Mesothelial cell of epicardium (in vitro differentiated cells): ENCODE data around the gene COL4A2. TPM values are rescaled to one million over a fixed set of nuclear protein-coding genes. Genes with fewer than 3 reads are reported as not detected.

ENCODE experiments used
- DNase-seq, 2 experiments: peaks; one replicate each; pipeline ENCODE4 v3.0.0; 2021; ENCODE audit warnings: low spot score in 2 of 2; ENCODE audit not compliant: unreplicated experiment in 2 of 2
- H3K27ac Mint-ChIP-seq: 2 replicates; pipeline ENCODE4 v1.8.0; 2021; ENCODE audit warnings: mixed read lengths
- H3K27me3 Mint-ChIP-seq: 2 replicates; pipeline ENCODE4 v1.8.0; 2021; ENCODE audit warnings: low read depth, mixed read lengths
- H3K36me3 Mint-ChIP-seq: 2 replicates; pipeline ENCODE4 v1.8.0; 2021; ENCODE audit warnings: mixed read lengths
- H3K4me1 Mint-ChIP-seq: 2 replicates; pipeline ENCODE4 v1.8.0; 2021; ENCODE audit warnings: mixed read lengths
- H3K4me3 Mint-ChIP-seq: 2 replicates; pipeline ENCODE4 v1.8.0; 2021; ENCODE audit warnings: mild to moderate bottlenecking, moderate library complexity, mixed read lengths
- H3K9me3 Mint-ChIP-seq: 2 replicates; pipeline ENCODE4 v1.8.0; 2021; ENCODE audit warnings: mixed read lengths
- total RNA-seq: library from RNA; stranded (reverse); gene quantifications from 3 replicates; pipeline ENCODE4 v1.2.1, GENCODE V29; 2021
- TF ChIP-seq, protein P1 (sequence below): fragments of 200-600 bp; sonication (generic); IDR thresholded peaks from one replicate; pipeline ENCODE4 v1.5.0; 2021; ENCODE audit warnings: antibody characterized with exemption; ENCODE audit not compliant: unreplicated experiment

COL4A2 gene
- total RNA-seq, 1 donor from 2014 or later, result 469 TPM

DNA sequence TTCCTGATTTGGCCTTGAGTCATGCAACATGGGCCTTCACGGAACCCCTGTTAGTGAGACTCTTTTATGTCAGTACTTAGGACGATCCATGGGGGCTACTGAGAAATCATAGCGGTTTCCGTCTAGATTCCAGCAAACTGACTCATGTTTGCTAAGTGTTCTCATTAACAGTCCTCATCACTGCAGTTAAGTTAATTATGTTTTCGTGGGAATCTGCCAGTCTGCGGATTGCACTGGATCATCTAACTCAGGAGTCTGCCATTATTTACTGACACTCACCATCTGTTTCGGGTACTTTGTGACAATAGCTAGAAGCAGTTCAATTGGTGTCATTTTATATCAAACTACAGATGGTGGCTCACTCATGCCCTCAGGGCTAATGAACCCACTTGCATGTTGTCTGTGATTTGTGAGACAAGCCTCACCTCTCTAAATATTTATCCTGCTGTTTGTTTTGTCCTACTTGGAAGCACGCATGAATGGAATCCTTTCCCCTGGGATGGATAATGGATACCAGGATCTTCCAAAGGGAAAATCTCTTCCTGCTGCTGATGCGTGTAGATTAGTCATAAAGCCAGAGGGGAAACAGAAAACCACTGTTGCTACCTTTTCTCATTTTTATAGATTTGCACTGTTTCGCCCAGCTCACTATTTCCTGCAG, 192.7 kb downstream of the COL4A2 start:
- H3K27ac Mint-ChIP-seq, result no peak overlapping the region
- peaks cover 67% of the 10 kb centered on the region for H3K36me3 Mint-ChIP-seq
- TF ChIP-seq, protein P1, sequence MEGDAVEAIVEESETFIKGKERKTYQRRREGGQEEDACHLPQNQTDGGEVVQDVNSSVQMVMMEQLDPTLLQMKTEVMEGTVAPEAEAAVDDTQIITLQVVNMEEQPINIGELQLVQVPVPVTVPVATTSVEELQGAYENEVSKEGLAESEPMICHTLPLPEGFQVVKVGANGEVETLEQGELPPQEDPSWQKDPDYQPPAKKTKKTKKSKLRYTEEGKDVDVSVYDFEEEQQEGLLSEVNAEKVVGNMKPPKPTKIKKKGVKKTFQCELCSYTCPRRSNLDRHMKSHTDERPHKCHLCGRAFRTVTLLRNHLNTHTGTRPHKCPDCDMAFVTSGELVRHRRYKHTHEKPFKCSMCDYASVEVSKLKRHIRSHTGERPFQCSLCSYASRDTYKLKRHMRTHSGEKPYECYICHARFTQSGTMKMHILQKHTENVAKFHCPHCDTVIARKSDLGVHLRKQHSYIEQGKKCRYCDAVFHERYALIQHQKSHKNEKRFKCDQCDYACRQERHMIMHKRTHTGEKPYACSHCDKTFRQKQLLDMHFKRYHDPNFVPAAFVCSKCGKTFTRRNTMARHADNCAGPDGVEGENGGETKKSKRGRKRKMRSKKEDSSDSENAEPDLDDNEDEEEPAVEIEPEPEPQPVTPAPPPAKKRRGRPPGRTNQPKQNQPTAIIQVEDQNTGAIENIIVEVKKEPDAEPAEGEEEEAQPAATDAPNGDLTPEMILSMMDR, result no peak
- no peak for DNase-seq
- H3K27me3 Mint-ChIP-seq, result no peaks in the 10 kb centered on the region
- no peaks in the 10 kb centered on the region for H3K4me1 Mint-ChIP-seq
- no peak overlapping the region for H3K4me3 Mint-ChIP-seq
- peaks cover 8% of the 10 kb centered on the region for H3K9me3 Mint-ChIP-seq

DNA sequence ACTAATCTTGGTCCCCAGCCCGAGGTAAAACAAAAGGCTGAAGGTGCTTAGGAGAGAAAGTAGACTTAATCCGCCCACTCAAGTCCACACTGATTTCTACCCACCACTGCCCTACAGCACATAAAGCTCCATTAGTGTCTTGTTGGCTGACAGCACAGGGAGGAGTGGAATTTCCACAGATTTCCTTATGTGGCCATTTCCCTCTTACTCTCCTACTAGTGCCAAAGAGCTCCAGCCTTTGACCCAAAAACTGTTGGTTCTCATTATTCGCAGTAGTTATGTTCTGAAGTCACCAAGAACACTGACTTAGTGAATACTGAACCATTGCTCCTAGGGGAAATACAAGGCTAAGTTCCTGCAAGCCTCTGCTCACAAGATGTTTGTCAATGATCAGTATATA, 193.3 kb downstream of the COL4A2 start:
- no peak overlapping the region for H3K4me3 Mint-ChIP-seq
- DNase-seq, result no peak
- H3K36me3 Mint-ChIP-seq, result peaks cover 65% of the 10 kb centered on the region
- H3K4me1 Mint-ChIP-seq, result no peaks in the 10 kb centered on the region
- H3K27me3 Mint-ChIP-seq, result no peaks in the 10 kb centered on the region
- H3K9me3 Mint-ChIP-seq, result peaks cover 8% of the 10 kb centered on the region
- TF ChIP-seq, protein P1, result no peak
- H3K27ac Mint-ChIP-seq, result no peak overlapping the region

DNA sequence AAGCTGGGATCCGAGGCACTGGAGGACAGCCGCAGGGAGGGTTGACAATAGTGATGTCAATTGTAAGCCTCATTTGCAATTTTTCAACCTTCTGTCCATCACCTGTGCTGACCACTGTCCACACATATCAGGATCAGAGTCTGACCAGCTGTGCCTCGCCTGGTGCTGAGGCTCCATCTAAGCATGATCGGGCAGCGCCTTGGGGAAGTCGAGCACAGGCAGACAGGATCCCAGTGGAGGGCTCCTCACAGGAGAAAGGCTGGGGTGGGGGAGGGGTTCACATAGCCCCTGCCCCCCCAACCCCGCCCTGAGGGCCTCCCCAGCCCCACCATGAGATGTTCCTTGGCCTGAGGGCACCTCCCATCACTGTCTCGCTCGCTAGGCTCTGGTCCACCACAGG, 194.1 kb downstream of the COL4A2 start:
- no peak overlapping the region for H3K4me3 Mint-ChIP-seq
- TF ChIP-seq, protein P1, result no peak
- no peaks in the 10 kb centered on the region for H3K4me1 Mint-ChIP-seq
- H3K27me3 Mint-ChIP-seq, result no peaks in the 10 kb centered on the region
- DNase-seq, result no peak
- no peak overlapping the region for H3K27ac Mint-ChIP-seq
- peaks cover 66% of the 10 kb centered on the region for H3K36me3 Mint-ChIP-seq
- H3K9me3 Mint-ChIP-seq, result peaks cover 8% of the 10 kb centered on the region

DNA sequence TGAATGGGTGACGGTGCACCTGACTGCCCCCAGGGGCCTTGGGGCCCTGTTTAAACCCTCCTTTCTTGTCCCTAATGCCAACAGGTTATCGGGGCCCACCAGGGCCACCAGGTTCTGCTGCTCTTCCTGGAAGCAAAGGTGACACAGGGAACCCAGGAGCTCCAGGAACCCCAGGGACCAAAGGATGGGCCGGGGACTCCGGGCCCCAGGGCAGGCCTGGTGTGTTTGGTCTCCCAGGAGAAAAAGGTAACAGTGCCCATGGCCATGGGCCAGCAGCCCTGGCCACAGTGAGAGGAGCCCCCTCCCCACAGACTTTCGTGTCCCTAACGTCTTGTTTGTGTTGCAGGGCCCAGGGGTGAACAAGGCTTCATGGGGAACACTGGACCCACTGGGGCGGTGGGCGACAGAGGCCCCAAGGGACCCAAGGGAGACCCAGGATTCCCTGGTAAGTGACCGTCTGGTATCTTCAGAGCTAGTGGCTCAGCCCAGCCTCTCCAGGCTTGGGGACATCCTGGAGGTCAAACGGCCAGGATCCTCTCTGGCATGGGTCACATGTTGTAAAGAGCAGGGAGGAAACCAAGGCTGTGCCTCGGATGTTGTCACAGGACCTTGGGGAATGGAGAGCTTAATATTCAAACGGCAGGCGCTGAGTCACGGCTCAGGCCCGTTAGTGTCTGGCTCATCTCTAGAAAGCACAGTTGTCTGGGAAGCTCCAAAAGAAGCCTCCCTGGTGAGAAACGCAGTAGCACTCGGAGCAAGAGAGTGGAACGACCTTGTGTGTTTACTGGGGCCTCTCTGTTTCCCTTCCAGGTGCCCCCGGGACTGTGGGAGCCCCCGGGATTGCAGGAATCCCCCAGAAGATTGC, 196.2 kb downstream of the COL4A2 start:
- TF ChIP-seq, protein P1, result no peak
- no peak overlapping the region for H3K4me3 Mint-ChIP-seq
- peaks cover 67% of the 10 kb centered on the region for H3K36me3 Mint-ChIP-seq
- H3K27me3 Mint-ChIP-seq, result no peaks in the 10 kb centered on the region
- no peaks in the 10 kb centered on the region for H3K4me1 Mint-ChIP-seq
- peaks cover 8% of the 10 kb centered on the region for H3K9me3 Mint-ChIP-seq
- no peak overlapping the region for H3K27ac Mint-ChIP-seq
- DNase-seq, result no peak

DNA sequence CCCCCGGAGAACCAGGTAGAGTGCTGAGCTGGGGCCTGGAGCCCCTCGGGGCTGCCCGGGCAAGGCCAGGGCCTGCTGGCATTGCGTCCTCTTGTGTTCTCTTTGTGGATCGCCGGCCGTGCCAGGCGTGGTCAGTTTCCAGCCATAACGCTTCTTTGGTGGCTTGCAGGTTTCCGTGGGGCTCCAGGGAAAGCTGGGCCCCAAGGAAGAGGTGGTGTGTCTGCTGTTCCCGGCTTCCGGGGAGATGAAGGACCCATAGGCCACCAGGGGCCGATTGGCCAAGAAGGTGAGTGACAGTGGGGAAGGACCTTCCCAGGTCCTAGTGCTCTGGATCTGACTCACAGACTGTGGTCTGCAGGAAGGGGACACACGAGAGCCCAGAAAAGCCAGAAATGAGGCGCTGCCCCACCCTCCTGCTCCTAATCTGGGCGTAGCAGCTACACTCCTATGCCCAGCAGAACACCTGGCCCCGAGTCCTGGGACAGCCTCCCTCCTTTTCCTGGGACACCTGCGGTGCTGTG, 197.0 kb downstream of the COL4A2 start:
- TF ChIP-seq, protein P1, result no peak
- H3K27ac Mint-ChIP-seq, result no peak overlapping the region
- H3K27me3 Mint-ChIP-seq, result no peaks in the 10 kb centered on the region
- DNase-seq, result no peak
- H3K9me3 Mint-ChIP-seq, result peaks cover 5% of the 10 kb centered on the region
- H3K4me1 Mint-ChIP-seq, result no peaks in the 10 kb centered on the region
- no peak overlapping the region for H3K4me3 Mint-ChIP-seq
- H3K36me3 Mint-ChIP-seq, result peaks cover 65% of the 10 kb centered on the region
